Common myeloid progenitor, CD34-positive (primary cell): ENCODE measurements around the gene ATP6V0E2.

Source experiments
- CTCF ChIA-PET: fragments of 350-600 bp; sonication (Branson Sonifier 250); formaldehyde crosslinking; loops from one replicate; lab custom pipeline; 2021; ENCODE audit warnings: antibody characterized with exemption; lab: Charles Lee
- POLR2A ChIA-PET: fragments of 350-600 bp; sonication (Branson Sonifier 250); formaldehyde crosslinking; loops from one replicate; lab custom pipeline; 2021; ENCODE audit warnings: antibody characterized with exemption; lab: Charles Lee
- DNase-seq, 3 donors: peaks; one replicate each; pipeline versions ENCODE4 v3.0.0 to v3.0.0-alpha.2; 2013
- H3K27ac ChIP-seq, 2 experiments: 1 replicate in 1 of 2; 2 replicates in 1 of 2; pipeline ENCODE4 v1.7.0; 2013; ENCODE audit warnings: inconsistent platforms in 2 of 2, low read length in 2 of 2, mild to moderate bottlenecking in 2 of 2, low read depth in 1 of 2, moderate library complexity in 1 of 2; ENCODE audit not compliant: severe bottlenecking in 2 of 2, insufficient read depth in 1 of 2, poor library complexity in 1 of 2
- H3K27me3 ChIP-seq, 5 experiments: replicated peaks in 2 of 5; 1 replicate in 3 of 5; 2 replicates in 2 of 5; pipeline versions ENCODE4 v1.6.1 to v1.7.0; 2013; ENCODE audit warnings: low read length in 4 of 5, mild to moderate bottlenecking in 2 of 5, moderate library complexity in 2 of 5, inconsistent platforms in 1 of 5; ENCODE audit not compliant: insufficient read depth in 5 of 5, control insufficient read depth in 4 of 5
- H3K36me3 ChIP-seq, 4 experiments: 1 replicate in 2 of 4; 2 replicates in 2 of 4; pipeline versions ENCODE4 v1.6.1 to v1.7.0; 2013; ENCODE audit warnings: low read length in 3 of 4, control low read depth in 1 of 4, mild to moderate bottlenecking in 1 of 4; ENCODE audit not compliant: control insufficient read depth in 4 of 4, insufficient read depth in 4 of 4
- H3K4me1 ChIP-seq, 4 experiments: 1 replicate in 3 of 4; 2 replicates in 1 of 4; pipeline versions ENCODE4 v1.6.1 to v1.7.1; 2013; ENCODE audit warnings: low read length in 3 of 4, mild to moderate bottlenecking in 3 of 4, control low read depth in 1 of 4, inconsistent platforms in 1 of 4, moderate library complexity in 1 of 4; ENCODE audit not compliant: control insufficient read depth in 4 of 4, insufficient read depth in 4 of 4; ENCODE audit errors: control extremely low read depth in 1 of 4
- H3K4me3 ChIP-seq, 7 experiments: 1 replicate in 4 of 7; 2 replicates in 3 of 7; pipeline versions ENCODE4 v1.5.1 to v1.7.0; 2013; ENCODE audit warnings: mild to moderate bottlenecking in 7 of 7, low read length in 6 of 7, moderate library complexity in 6 of 7, inconsistent platforms in 2 of 7, low read depth in 2 of 7, control low read depth in 1 of 7; ENCODE audit not compliant: insufficient read depth in 4 of 7, control insufficient read depth in 1 of 7; ENCODE audit errors: extremely low read depth in 1 of 7
- H3K9me3 ChIP-seq, 5 experiments: 1 replicate in 4 of 5; 2 replicates in 1 of 5; pipeline versions ENCODE4 v1.6.1 to v1.7.1; 2013; ENCODE audit warnings: low read length in 4 of 5, mild to moderate bottlenecking in 2 of 5, inconsistent platforms in 1 of 5, low read depth in 1 of 5, moderate library complexity in 1 of 5; ENCODE audit not compliant: control insufficient read depth in 4 of 5, insufficient read depth in 2 of 5; ENCODE audit errors: control extremely low read depth in 1 of 5
- WGBS: methylation state at CpG from one replicate; pipeline ENCODE4 v1.1.5; 2013; ENCODE audit not compliant: insufficient coverage; 5-methylcytosine and 5-hydroxymethylcytosine counted together

Gene ATP6V0E2

DNA sequence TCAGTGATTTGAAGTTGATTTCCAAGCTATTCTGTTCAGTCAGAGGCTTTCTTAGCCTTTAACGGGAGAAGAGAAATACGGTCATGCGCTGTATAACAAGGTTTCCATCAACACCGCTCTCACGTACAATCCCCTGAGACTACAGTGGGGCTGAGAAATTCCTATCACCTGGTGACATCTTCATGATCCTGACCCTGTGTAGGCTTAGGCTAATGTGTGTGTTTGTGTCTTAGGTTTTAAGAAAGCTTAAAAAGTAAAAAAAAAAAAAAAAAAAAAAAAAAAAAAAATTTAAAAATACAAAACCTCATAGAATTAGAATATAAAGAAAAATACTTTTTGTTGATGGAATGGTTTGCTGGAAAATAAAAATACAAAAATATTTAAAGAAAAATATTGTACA is 33.8 kb upstream of the ATP6V0E2 start:
- Histone ChIP-seq H3K4me1 (peaks cover 2 to 12% (median 8%) of the 10 kb centered on the region in 4 experiments), H3K27ac (no peak overlapping the region), H3K4me3 (no peak overlapping the region), H3K36me3 (peaks cover 0 to 3% (median 0%) of the 10 kb centered on the region in 4 experiments), H3K9me3 (no peaks in the 10 kb centered on the region), H3K27me3 (no peaks in the 10 kb centered on the region)
- DNase-seq, result no peak
- CTCF ChIA-PET, result interaction anchor here (0.6 to 3.2 kb wide), 6 partner anchors 10 to 151 kb away, joined by 3 to 18 read pairs (median 6); no protein-coding TSS in a partner anchor
- POLR2A ChIA-PET, result interaction anchor here (0.6 kb wide), 1 partner anchor 1092 kb away, joined by 4 read pairs; no protein-coding TSS in a partner anchor
- WGBS, result 90% methylated on average over 4 of the region's 5 CpGs

DNA sequence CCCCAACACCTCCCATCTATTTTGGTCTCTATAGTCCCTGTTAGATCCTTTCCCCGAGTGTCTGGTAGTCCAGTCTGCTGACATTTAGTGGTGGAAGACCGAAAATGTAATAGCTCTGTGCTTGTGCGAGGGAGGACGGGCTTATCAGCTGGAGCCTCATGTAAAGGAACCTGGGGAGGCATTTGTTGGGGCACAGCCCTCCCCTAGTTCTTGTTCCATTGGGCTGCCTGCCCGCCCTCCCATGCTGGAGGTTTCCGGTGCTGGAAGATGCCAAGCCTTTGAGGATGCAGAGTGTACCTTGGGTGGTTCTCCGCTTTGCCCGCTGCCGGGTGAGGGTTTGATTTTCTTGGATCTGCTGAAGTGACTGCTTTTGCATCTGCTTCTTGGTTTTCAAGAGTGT is 30.2 kb upstream of the ATP6V0E2 start:
- DNase-seq, result no peak
- peaks cover 0 to 16% (median 11%) of the 10 kb centered on the region in 4 experiments for H3K36me3 ChIP-seq
- peaks cover 2 to 9% (median 6%) of the 10 kb centered on the region in 4 experiments for H3K4me1 ChIP-seq
- H3K27me3 ChIP-seq, result no peaks in the 10 kb centered on the region
- H3K9me3 ChIP-seq, result no peaks in the 10 kb centered on the region
- 98% methylated on average over 8 of the region's 9 CpGs for whole genome bisulfite sequencing
- no peak overlapping the region for H3K4me3 ChIP-seq
- no peak overlapping the region for H3K27ac ChIP-seq
- ChIA-PET CTCF (no interaction called here), POLR2A (no interaction called here)

DNA sequence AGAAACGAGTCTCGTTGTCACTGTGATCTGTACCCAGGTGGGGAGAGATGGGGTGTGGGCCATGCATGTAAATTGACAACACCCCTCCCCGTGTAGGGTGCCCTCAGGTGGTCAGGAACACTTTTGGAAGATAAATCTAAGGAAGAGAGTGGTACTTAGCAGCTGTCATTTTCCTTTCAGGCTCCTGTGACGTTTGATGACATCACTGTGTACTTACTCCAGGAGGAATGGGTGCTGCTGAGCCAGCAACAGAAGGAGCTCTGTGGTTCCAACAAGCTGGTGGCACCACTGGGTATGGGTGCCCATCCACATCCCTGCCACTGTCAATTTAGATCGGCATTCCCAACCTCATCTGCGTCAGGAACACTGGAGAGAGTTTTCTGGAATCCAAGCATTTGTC is 29.3 kb upstream of the ATP6V0E2 start:
- H3K27ac ChIP-seq, result no peak overlapping the region
- ChIA-PET POLR2A (no interaction called here), CTCF (no interaction called here)

DNA sequence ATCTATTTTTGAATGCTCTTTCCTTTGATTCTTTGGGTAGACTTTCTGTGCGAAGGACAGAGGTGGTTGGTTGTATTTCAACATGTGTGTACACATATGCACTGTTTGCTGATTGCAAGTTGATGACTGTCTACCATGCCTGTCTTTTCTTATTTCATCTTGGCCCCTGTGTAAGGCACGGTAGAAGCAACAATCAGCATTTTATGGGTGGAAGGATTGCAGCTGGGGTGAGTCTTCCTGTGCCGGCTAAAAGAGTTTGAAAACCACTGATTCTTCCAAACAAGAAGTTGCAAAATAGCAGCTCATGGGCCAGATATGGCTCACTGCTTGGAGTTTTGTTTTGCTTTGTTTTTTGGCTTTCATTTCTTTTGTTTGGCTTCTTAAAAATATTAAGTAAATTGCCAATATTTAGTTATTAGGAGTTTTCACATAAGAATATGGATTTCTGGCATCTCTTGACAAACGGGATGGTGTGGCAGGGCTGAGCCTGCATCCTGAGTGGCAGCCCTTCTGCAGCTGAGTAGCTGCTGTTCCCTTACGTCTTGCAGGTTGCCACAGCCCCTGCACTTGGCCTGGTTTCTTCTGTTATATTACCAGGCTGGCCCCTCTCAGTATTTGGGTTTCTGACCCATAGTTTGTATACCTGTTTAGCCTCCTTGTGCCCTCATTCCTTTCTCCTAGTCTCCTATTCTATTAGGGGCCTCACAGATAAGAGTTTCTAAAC is 28.4 kb upstream of the ATP6V0E2 start:
- Histone ChIP-seq H3K4me1 (no peaks in the 10 kb centered on the region), H3K36me3 (peaks cover 0 to 23% (median 13%) of the 10 kb centered on the region in 4 experiments), H3K4me3 (no peak overlapping the region), H3K27me3 (no peaks in the 10 kb centered on the region), H3K27ac (no peak overlapping the region), H3K9me3 (no peaks in the 10 kb centered on the region)
- CTCF ChIA-PET, result no interaction called here
- POLR2A ChIA-PET, result no interaction called here
- no peak for DNase-seq
- 83% methylated on average over 3 of the region's 5 CpGs for WGBS

More for the DNA sequence above, 29.3 kb upstream of the ATP6V0E2 start:
- H3K27me3 ChIP-seq, result no peaks in the 10 kb centered on the region
- no peaks in the 10 kb centered on the region for H3K9me3 ChIP-seq
- H3K4me1 ChIP-seq, result peaks cover 0 to 4% (median under 1%) of the 10 kb centered on the region in 4 experiments
- H3K4me3 ChIP-seq, result no peak overlapping the region
- WGBS, result 94% methylated on average over 6 of the region's 6 CpGs
- peaks cover 0 to 18% (median 12%) of the 10 kb centered on the region in 4 experiments for H3K36me3 ChIP-seq
- no peak for DNase-seq

DNA sequence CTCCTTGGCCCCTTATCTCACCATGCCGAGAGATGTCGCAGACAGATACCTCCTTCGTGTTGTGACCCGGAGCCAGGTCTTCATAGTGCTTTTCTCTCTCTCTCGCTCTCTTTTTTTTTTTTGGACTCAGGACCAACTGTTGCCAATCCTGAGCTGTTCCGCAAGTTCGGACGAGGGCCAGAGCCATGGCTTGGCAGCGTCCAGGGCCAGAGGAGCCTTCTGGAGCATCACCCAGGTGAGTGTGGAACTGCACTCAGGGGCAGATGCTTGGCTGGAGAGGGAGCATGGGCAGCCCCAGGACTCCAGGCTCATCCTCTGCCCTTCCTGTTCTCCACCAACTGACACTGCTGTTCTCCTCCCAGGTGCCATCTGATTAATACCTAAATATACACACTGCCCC is 27.7 kb upstream of the ATP6V0E2 start:
- H3K36me3 ChIP-seq, result peaks cover 0 to 23% (median 13%) of the 10 kb centered on the region in 4 experiments
- no peak for DNase-seq
- H3K27ac ChIP-seq, result no peak overlapping the region
- no peaks in the 10 kb centered on the region for H3K4me1 ChIP-seq
- no peaks in the 10 kb centered on the region for H3K9me3 ChIP-seq
- WGBS, result 98% methylated on average over 9 of the region's 9 CpGs
- H3K27me3 ChIP-seq, result no peaks in the 10 kb centered on the region
- H3K4me3 ChIP-seq, result no peak overlapping the region
- ChIA-PET POLR2A (no interaction called here), CTCF (no interaction called here)

DNA sequence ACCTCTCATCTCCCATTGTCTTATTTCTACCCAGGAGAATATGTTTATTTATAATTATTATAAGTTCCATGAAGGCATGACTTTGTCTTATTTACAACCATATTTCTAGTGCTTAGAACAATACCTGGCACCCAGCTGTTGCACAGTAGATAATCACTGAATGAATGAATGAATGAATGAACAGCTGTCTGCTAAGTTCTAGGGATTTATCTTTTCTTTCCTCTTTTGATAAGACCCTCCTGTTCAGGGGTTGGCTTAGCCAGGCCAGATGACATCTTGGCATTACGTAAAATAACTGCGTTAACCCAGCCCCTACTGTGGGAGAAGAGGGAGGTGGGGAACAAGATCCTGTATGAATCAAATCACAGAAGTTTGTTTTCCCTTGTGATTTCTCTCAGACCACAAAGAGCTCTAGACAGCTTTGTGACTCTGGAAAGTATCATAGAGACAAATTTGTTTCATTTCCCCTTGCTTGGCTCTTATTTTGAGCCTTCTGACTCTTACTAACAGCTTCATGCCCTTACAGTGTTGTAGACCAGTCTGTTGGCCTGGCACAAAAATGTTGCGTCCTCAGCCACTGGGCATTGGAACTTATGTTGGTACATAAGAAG is 27.2 kb upstream of the ATP6V0E2 start:
- Histone ChIP-seq H3K9me3 (no peaks in the 10 kb centered on the region), H3K4me3 (no peak overlapping the region), H3K4me1 (no peaks in the 10 kb centered on the region), H3K27me3 (no peaks in the 10 kb centered on the region), H3K36me3 (peaks cover 0 to 23% (median 13%) of the 10 kb centered on the region in 4 experiments), H3K27ac (no peak overlapping the region)
- ChIA-PET POLR2A (no interaction called here), CTCF (interaction anchor here (0.9 to 2.1 kb wide), 2 partner anchors 8 to 37 kb away, joined by 5 to 6 read pairs; partner anchors contain the start of gene ZNF862)
- DNase-seq, result no peak
- WGBS, result 100% methylated on average over 1 of the region's 3 CpGs

DNA sequence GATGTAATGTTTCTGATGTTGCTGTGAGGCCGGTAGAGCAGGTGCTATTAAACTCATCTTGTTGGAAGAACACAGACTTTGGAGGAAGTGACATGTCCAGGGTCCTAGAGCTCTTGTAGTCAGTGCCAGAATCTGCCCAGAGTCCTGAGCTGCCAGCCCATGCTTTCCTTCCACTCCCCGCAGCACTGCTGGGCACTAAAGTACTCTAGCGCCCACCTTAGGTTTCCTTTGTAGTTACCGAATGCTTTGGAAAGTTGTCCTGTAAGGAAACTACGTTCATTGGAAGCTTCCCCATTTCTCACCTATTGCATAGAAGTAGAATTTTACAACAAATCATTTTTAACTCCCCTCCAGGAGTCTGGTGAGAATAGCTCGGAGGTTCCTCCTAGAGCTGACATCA is 24.6 kb upstream of the ATP6V0E2 start:
- Histone ChIP-seq H3K4me1 (no peaks in the 10 kb centered on the region), H3K4me3 (no peak overlapping the region), H3K36me3 (peaks cover 0 to 34% (median 13%) of the 10 kb centered on the region in 4 experiments), H3K27ac (no peak overlapping the region), H3K27me3 (no peaks in the 10 kb centered on the region), H3K9me3 (no peaks in the 10 kb centered on the region)
- 100% methylated on average over 2 of the region's 6 CpGs for WGBS
- ChIA-PET POLR2A (no interaction called here), CTCF (interaction anchor here (1.3 to 3.0 kb wide), 3 partner anchors 10 to 23 kb away, joined by 5 to 18 read pairs (median 6); partner anchors contain the start of gene ZNF862)
- DNase-seq, result no peak
